T-helper 1 cell treated with Interleukin-12 subunit alpha and Interleukin-12 subunit beta and Interleukin-4 antibody, amounts not matched to agents 30 ng/mL and 1 ng/mL, for 36 hours (primary cell): ENCODE data around the gene RHCG. TPM values are rescaled to one million over a fixed set of nuclear protein-coding genes. Genes with fewer than 3 reads are reported as not detected.

Source experiments
- intact Hi-C: fragments of 100-400 bp; cut with micrococcal nuclease; formaldehyde crosslinking; loops from one replicate; pipeline ENCODE4 v1.15.1; 2024
- total RNA-seq: library from RNA; stranded (reverse); gene quantifications from 2 replicates; pipeline ENCODE4 v1.2.3, GENCODE V29; 2022

Gene RHCG
- total RNA-seq, 1 donor from 2014 or later = not detected

GRCh38 chr15:89446255-89446891, 50.0 kb downstream of the RHCG start:
- intact Hi-C loops = no loop called here

- intact Hi-C loops = no loop called here
These were observed 50.9 kb downstream of the RHCG start for GRCh38 chr15:89445518-89445917.

- intact Hi-C loops = no loop called here
These were observed 51.9 kb downstream of the RHCG start for GRCh38 chr15:89444241-89445225.

- intact Hi-C loops = loop anchor here (2.0 kb wide), 1 partner anchor 29 kb away; no protein-coding TSS in a partner anchor
These were observed 52.8 kb downstream of the RHCG start for GRCh38 chr15:89443581-89443980.

GRCh38 chr15:89442671-89443307, 53.6 kb downstream of the RHCG start:
- intact Hi-C loops = loop anchor here (2.0 kb wide), 1 partner anchor 30 kb away; no protein-coding TSS in a partner anchor

GRCh38 chr15:89442155-89442554, 54.2 kb downstream of the RHCG start:
- intact Hi-C loops = loop anchor here (2.0 kb wide), 1 partner anchor 31 kb away; no protein-coding TSS in a partner anchor

- intact Hi-C loops = no loop called here
These were observed 55.0 kb downstream of the RHCG start for GRCh38 chr15:89441295-89441812.

GRCh38 chr15:89439764-89440163, 56.6 kb downstream of the RHCG start:
- intact Hi-C loops = no loop called here

- intact Hi-C loops = no loop called here
These were observed 59.6 kb downstream of the RHCG start for GRCh38 chr15:89436560-89437311.

- intact Hi-C loops = no loop called here
These were observed 61.0 kb downstream of the RHCG start for GRCh38 chr15:89435362-89435761.

GRCh38 chr15:89433686-89434085, 62.7 kb downstream of the RHCG start:
- intact Hi-C loops = no loop called here

GRCh38 chr15:89430530-89431341, 65.6 kb downstream of the RHCG start:
- intact Hi-C loops = loop anchor here (1.0 kb wide), 4 partner anchors 14 to 223 kb away; no protein-coding TSS in a partner anchor

GRCh38 chr15:89429986-89430385, 66.4 kb downstream of the RHCG start:
- intact Hi-C loops = loop anchor here (1.0 kb wide), 4 partner anchors 14 to 223 kb away; no protein-coding TSS in a partner anchor

- intact Hi-C loops = no loop called here
These were observed 67.4 kb downstream of the RHCG start for GRCh38 chr15:89429023-89429422.

GRCh38 chr15:89428246-89428645, 68.1 kb downstream of the RHCG start:
- intact Hi-C loops = no loop called here

- intact Hi-C loops = no loop called here
These were observed 69.9 kb downstream of the RHCG start for GRCh38 chr15:89426500-89426899.

GRCh38 chr15:89423981-89424380, 72.4 kb downstream of the RHCG start:
- intact Hi-C loops = no loop called here
